Central memory CD8-positive, alpha-beta T cell (primary cell): Measurements from ENCODE around the gene TBX4.
"Not testable (repeated sequence)": the region's sequence is repeated elsewhere in the genome, so short reads cannot be mapped to it uniquely, and the experiment has no call there.

Experiments used
- ATAC-seq: fragments of 150-1000 bp; cut with Tn5 transposase; replicated peaks from 2 replicates; pipeline ENCODE4 v1.10.0; 2022; ENCODE audit warnings: mild to moderate bottlenecking, moderate FRiP score, moderate number of reproducible peaks; ENCODE audit not compliant: poor library complexity, severe bottlenecking; ENCODE audit errors: extremely low read depth
- DNase-seq, 2 donors: peaks; one replicate each; pipeline ENCODE4 v3.0.0; 2021; ENCODE audit warnings: low spot score in 2 of 2
- H3K27ac Mint-ChIP-seq: one replicate; pipeline ENCODE4 v1.8.0; 2022; ENCODE audit warnings: low read depth, mild to moderate bottlenecking, moderate library complexity, mixed read lengths
- H3K27me3 Mint-ChIP-seq: one replicate; pipeline ENCODE4 v1.8.0; 2022; ENCODE audit warnings: mixed read lengths
- H3K36me3 Mint-ChIP-seq: one replicate; pipeline ENCODE4 v1.8.0; 2022; ENCODE audit warnings: mild to moderate bottlenecking, moderate library complexity, mixed read lengths; ENCODE audit not compliant: insufficient read depth
- H3K4me1 Mint-ChIP-seq: one replicate; pipeline ENCODE4 v1.8.0; 2022; ENCODE audit warnings: mixed read lengths
- H3K4me3 Mint-ChIP-seq: one replicate; pipeline ENCODE4 v1.8.0; 2022; ENCODE audit warnings: mild to moderate bottlenecking, moderate library complexity, mixed read lengths
- H3K9me3 Mint-ChIP-seq: one replicate; pipeline ENCODE4 v1.8.0; 2022; ENCODE audit warnings: mixed read lengths

The TBX4 gene

GRCh38 chr17:61444075-61444474, 8.1 kb upstream of the TBX4 start:
- peaks cover 4% of the 10 kb centered on the region for H3K9me3 Mint-ChIP-seq
- H3K27ac Mint-ChIP-seq, result no peak overlapping the region
- no peaks in the 10 kb centered on the region for H3K36me3 Mint-ChIP-seq
- ATAC-seq (no peak), DNase-seq (no peak)
- H3K27me3 Mint-ChIP-seq, result peaks cover 47% of the 10 kb centered on the region
- H3K4me3 Mint-ChIP-seq, result no peak overlapping the region
- H3K4me1 Mint-ChIP-seq, result no peaks in the 10 kb centered on the region

GRCh38 chr17:61444831-61445230, 7.4 kb upstream of the TBX4 start:
- Mint-ChIP-seq H3K27me3 (peaks cover 41% of the 10 kb centered on the region), H3K27ac (no peak overlapping the region), H3K9me3 (peaks cover 4% of the 10 kb centered on the region), H3K4me1 (no peaks in the 10 kb centered on the region), H3K4me3 (no peak overlapping the region), H3K36me3 (no peaks in the 10 kb centered on the region)
- DNase-seq, result no peak
- ATAC-seq, result no peak

GRCh38 chr17:61447358-61447757, 4.9 kb upstream of the TBX4 start:
- H3K4me1 Mint-ChIP-seq, result no peaks in the 10 kb centered on the region
- peaks cover 3% of the 10 kb centered on the region for H3K36me3 Mint-ChIP-seq
- DNase-seq, result no peak
- peaks cover 38% of the 10 kb centered on the region for H3K27me3 Mint-ChIP-seq
- no peak overlapping the region for H3K4me3 Mint-ChIP-seq
- no peak for ATAC-seq
- H3K27ac Mint-ChIP-seq, result no peak overlapping the region
- H3K9me3 Mint-ChIP-seq, result no peaks in the 10 kb centered on the region

DNA sequence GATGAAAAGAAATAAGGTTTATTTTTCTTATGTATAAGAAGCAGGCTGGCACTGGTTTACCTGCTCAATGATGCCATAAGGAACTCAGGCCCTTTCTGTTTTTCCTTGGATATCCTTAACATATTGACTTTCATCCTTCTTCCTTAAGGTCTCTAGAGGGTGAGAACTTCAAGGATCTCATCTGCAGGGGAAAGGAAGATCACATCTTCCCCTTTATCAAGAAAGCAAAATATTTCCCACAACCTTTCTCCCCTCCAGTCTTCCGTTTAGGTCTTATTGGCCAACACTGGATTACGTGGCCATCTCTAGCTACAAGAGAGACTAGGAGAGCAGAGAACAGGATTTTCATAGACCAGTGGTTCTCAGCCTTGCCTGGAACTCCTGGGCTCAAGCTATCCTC, 4.2 kb upstream of the TBX4 start:
- DNase-seq (no peak), ATAC-seq (no peak)
- Mint-ChIP-seq H3K4me3 (no peak overlapping the region), H3K36me3 (peaks cover 3% of the 10 kb centered on the region), H3K27ac (no peak overlapping the region), H3K27me3 (peaks cover 40% of the 10 kb centered on the region), H3K9me3 (no peaks in the 10 kb centered on the region), H3K4me1 (no peaks in the 10 kb centered on the region)

DNA sequence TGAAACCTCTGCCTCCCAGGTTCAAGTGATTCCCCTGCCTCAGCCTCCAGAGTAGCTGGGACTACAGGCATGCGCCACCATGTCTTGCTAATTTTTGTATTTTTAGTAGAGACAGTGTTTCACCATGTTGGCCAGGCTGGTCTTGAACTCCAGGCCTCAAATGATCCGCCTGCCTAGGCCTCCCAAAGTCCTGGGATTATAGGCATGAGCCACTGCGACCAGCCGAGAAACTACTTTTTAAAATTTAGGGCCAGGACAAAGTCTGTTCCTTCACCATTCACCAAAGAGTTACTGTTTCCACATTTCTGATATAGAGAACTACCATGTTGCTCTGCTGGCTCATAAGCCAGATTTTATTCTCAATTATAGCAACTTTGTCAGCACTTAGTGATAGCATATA, 3.1 kb upstream of the TBX4 start:
- H3K4me3 Mint-ChIP-seq, H3K27ac Mint-ChIP-seq, ATAC-seq, DNase-seq, H3K36me3 Mint-ChIP-seq, H3K4me1 Mint-ChIP-seq, H3K9me3 Mint-ChIP-seq: not testable (repeated sequence)
- peaks cover 50% of the 10 kb centered on the region for H3K27me3 Mint-ChIP-seq

- Mint-ChIP-seq H3K36me3 (peaks cover 3% of the 10 kb centered on the region), H3K27ac (no peak overlapping the region), H3K4me1 (peaks cover 12% of the 10 kb centered on the region), H3K4me3 (no peak overlapping the region), H3K9me3 (no peaks in the 10 kb centered on the region), H3K27me3 (peaks cover 50% of the 10 kb centered on the region)
- ATAC-seq (no peak), DNase-seq (no peak)
Measured at GRCh38 chr17:61449707-61450640, 2.2 kb upstream of the TBX4 start.

- peaks cover 20% of the 10 kb centered on the region for H3K4me1 Mint-ChIP-seq
- peaks cover 55% of the 10 kb centered on the region for H3K27me3 Mint-ChIP-seq
- no peak for ATAC-seq
- H3K36me3 Mint-ChIP-seq, result peaks cover 3% of the 10 kb centered on the region
- no peaks in the 10 kb centered on the region for H3K9me3 Mint-ChIP-seq
- DNase-seq, result no peak
- no peak overlapping the region for H3K27ac Mint-ChIP-seq
- H3K4me3 Mint-ChIP-seq, result peak overlapping the region; percentile 47
Measured at GRCh38 chr17:61450641-61451537, 1.3 kb upstream of the TBX4 start.

GRCh38 chr17:61451538-61452300, 503 bp upstream of the TBX4 start:
- H3K4me3 Mint-ChIP-seq, result peak overlapping the region; percentile 47
- H3K36me3 Mint-ChIP-seq, result peaks cover 3% of the 10 kb centered on the region
- H3K4me1 Mint-ChIP-seq, result peaks cover 20% of the 10 kb centered on the region
- no peak overlapping the region for H3K27ac Mint-ChIP-seq
- DNase-seq (no peak), ATAC-seq (no peak)
- H3K9me3 Mint-ChIP-seq, result no peaks in the 10 kb centered on the region
- H3K27me3 Mint-ChIP-seq, result peaks cover 58% of the 10 kb centered on the region

DNA sequence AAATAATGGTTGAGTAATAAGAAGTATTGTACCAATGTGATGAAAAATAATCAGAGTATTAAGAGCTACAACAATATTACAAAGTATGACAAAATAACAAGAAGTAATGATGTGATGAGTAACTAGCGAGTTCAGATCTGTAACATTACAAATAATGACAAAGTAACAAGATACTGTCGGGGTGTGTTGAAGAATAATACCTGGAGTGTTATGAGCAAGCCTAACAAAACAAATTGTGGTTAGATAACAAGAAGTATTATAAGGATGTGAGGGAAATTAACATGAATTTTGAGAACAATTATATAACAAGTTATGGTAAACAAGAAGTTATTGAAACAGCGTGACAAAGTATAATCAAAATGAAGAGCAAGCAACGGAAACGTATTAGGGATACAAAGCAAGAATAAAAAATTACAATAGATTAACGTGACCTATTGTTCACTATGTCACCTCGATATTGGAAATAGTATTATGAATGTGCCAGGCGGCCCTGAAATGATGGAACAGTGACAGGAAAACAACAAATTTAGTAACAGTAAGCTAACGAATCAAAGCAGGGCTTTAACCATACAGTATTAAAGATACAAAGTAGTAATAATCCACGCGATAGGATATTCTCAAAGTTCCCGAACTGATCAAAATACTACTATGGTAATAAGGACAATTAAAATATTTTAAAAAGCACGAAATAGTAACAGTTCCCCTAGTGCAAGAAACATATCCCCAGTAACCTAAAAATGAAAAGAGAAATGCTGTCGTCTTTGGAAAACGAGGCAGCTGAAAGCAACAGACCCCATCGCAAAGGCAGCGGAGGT, 1.6 kb downstream of the TBX4 start:
- no peak for DNase-seq
- Mint-ChIP-seq H3K9me3 (no peaks in the 10 kb centered on the region), H3K27ac (no peak overlapping the region), H3K27me3 (peaks cover 79% of the 10 kb centered on the region), H3K4me3 (peak overlapping the region; percentile 5), H3K36me3 (peaks cover 3% of the 10 kb centered on the region), H3K4me1 (peaks cover 27% of the 10 kb centered on the region)
- no peak for ATAC-seq

DNA sequence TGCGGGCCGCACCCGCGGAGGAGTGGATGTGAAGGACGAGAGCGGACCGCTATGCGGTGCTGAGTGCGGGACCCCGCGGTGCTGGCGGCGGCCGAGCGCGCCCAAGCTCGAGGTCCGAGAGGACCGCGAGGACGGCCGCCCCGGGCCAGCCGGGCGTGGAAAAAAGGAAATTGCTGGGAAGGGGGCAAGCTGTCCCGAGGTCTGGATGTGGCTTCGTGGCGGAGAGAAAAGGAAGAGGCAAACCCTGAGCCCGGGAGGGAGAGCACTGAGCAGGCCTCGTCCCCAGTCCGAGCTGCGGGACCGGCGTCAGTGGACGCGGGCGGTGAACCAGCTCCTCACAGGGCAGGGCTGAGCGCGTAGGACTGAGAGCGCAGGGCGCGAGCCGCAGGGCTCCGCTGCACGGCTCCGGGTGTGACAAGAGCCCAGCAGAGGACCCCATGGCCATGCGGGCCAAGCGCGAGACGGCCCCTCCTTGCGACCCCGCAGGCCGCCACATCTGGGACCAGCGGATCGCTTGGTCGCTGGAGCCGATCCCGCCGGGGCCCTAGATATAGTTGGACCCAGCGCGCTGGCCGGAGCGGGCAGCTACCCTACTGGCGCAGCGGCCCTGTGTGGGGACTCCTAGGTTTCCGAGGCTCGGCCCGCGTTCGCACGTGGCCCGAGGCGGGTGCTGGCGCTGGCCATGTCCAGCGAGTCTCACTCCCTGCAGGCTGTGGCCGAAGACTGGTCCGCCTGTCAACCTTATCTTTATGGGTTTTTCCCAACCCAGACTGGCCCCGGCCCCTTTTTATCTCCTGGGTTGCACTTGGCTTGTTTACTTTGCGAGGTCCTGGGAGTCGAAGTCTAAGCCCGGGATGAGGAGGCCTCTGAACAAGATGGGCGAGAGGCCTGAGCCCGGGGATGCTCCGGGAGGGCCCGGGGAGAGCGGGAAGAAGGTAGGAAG, 2.4 kb downstream of the TBX4 start:
- no peak for ATAC-seq
- Mint-ChIP-seq H3K9me3 (no peaks in the 10 kb centered on the region), H3K27ac (no peak overlapping the region), H3K4me1 (peaks cover 27% of the 10 kb centered on the region), H3K4me3 (peak overlapping the region; percentile 5), H3K36me3 (peaks cover 3% of the 10 kb centered on the region), H3K27me3 (peaks cover 87% of the 10 kb centered on the region)
- DNase-seq, result no peak
